CD4-positive, alpha-beta T cell treated with Interleukin-2 at 100 ng/mL for 4 hours (primary cell): Measurements from ENCODE around the gene FOSB.
"Not testable (repeated sequence)": the region's sequence is repeated elsewhere in the genome, so short reads cannot be mapped to it uniquely, and the experiment has no call there.

Experiments
- DNase-seq: peaks from one replicate; pipeline ENCODE4 v3.0.0-alpha.2; 2020; ENCODE audit warnings: low spot score

FOSB gene

DNA sequence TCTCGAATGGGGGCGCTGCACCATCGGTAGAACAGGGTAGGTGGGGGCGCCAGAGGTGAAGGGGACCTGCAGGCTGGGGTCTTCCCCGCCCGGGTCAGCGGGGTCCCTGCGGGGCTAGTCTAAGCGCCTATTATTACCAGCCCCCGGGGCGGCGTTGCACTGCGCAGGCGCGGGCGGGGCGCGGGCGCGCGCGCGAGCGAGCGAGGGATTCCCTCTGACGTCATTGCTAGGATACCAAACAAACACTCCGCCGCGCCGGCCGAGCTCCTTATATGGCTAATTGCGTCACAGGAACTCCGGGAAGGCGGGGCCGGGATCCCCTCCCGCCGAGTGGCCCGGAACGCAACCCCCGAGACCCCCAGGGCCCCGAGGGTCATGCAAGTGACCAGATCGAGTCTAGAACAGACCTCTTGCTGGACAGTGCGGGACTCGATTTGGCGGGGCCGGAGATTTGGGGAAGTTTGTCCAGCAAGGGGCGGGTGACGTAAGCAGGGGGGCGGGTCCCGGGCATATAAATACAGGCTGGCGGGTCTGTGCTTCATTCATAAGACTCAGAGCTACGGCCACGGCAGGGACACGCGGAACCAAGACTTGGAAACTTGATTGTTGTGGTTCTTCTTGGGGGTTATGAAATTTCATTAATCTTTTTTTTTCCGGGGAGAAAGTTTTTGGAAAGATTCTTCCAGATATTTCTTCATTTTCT is at the start of gene FOSB:
TSS of gene FOSB (plus strand) at position 541 of the 703 bp plus-strand sequence. CDS start 591 bp downstream, outside the sequence.
- DNase-seq = peak; percentile 96

GRCh38 chr19:45418802-45419201 is 49.0 kb upstream of the FOSB start:
- DNase-seq = no peak

DNA sequence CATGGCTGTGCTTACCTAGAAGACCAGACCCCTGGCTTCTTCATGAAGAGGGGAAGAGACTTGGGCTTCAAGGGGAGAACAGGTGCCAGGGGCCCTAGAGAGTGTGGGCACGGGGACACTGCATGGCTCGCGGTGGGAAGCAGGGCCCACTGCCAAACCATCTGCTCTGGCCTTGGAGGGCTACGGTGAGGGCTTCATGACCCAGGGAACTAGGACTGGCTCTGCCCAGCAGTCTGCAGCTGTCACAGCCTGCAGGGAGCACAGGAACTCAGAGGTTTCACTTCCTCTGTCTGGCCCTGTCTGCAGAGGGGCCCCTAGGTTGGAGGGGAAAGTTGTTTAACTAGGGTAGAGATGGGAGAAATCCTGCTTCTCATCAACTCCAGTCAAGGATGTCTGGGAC is 48.4 kb upstream of the FOSB start:
- no peak for DNase-seq

DNA sequence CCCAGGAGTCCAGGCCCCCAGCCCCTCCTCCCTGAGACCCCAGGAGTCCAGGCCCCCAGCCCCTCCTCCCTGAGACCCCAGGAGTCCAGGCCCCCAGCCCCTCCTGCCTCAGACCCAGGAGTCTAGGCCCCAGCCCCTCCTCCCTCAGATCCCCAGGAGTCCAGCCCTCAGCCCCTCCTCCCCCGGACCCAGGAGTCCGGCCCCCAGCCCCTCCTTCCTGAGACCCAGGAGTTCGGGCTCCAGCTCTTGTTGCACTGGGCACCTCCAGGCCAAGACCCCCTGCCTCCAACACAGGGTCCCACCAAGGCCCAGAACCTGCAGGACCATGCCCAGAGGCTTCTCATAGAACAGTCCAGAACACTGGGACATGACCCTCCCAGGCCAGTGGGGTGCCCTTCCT is 47.9 kb upstream of the FOSB start:
- DNase-seq = no peak

DNA sequence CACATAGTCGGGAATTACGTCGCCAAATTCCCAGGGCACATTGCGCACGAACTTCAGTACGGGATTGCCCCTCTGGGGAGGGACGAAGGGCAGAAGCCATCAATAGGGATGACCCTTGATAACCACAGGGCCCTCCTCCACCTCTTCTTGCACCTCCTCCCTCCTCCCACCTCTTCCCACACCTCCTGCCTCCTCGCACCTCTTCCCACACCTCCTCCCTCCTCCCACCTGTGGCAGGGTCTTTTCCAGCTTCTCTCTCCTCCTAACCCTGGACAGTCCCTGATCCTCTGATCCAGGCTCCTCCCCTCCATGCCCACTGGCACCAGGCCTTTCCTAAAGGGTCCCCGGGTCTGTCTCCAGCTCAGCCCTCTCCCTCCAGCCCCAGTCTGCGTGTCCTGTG is 47.4 kb upstream of the FOSB start:
- DNase-seq = no peak

DNA sequence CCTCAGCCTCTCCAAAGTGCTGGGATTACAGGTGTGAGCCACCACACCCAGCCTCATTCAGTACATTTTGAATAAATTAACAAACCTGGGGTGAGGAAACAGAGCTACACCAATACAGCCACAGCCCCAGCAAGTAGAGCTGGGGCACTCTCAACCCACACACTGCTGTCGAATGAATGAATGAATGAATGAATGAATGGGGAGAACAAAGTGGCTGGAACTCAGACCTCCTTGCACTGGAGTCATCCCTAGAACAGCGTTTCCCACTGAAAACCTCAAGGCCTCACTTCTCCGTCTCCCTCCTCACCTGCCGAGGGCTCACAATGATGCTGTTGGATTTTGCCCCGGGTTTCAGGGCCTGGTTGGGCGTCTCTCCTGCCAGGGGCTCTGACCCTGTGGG is 46.9 kb upstream of the FOSB start:
- DNase-seq = no peak

DNA sequence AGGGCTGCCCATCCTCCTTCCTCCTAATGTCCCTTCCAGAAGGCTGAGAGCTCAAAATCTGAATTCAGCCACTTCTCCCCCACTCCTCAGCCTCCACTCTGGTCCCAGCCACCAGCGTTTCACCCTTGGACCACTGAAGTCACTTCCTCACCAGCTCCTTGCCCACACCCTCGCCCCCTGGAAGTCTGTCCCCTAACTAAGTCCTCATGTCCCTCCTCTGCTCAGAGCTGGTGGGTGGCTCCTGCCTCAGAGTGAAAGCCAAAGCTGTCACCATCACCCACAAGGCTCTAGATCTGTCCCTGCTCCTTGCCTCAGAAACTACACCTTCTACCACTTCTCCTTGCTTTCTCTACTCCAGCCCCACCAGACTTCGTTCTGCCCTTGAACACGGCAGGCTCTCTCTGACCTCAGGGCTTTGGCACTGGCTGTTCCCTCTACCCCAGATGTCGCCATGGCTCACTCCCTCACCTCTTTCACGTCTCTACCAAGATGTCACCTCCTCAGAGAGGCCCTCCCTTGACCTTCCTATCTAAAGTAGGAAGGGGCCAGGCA is 45.8 kb upstream of the FOSB start:
- DNase-seq = no peak

GRCh38 chr19:45423033-45423588 is 44.7 kb upstream of the FOSB start:
- DNase-seq = peak; percentile 85

GRCh38 chr19:45423589-45424190 is 44.1 kb upstream of the FOSB start, which contains the start of gene ERCC1:
Gene ERCC1, minus strand, starts transcription at chr19:45423917. Its CDS starts 543 bp downstream, at chr19:45423374.
- DNase-seq = peak; percentile 63

DNA sequence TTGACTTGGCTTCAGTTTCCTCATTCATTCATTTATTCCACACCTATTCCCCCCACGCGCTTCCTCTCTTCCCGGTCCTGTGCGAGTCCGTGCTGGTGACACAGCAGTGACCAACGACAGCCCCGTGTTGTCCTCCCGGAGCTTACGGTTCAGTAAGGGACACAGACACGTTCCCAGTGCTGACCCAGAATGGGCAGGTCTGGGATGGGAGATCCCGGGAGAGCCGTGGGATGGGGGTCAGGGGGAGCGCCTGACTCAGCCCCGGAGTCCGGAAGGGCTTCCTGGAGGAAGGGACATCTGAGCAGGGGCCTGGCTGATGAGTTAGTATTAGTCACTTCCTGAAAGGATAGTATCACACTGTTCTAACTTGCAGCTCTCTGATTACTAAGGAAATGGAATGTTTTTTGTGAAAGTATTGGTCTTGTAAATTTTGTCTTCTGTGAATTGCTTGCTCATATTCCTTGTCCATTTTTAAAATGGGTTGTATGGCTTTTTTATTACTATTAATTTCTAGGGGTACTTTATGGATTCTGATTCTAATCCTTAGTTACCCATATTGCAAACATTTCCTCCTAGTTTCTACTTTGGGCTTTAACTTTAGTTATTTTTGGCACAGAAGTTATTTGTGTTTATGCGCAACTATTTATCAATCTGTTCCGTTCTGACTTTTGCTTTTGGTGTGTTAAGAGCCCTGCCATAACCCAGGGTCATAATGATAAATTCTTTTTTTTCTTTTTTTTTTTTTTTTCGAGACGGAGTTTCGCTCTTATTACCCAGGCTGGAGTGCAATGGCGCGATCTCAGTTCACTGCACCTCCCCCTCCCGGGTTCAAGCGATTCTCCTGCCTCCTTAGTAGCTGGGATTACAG is 43.4 kb upstream of the FOSB start:
- DNase-seq = peak; percentile 43

DNA sequence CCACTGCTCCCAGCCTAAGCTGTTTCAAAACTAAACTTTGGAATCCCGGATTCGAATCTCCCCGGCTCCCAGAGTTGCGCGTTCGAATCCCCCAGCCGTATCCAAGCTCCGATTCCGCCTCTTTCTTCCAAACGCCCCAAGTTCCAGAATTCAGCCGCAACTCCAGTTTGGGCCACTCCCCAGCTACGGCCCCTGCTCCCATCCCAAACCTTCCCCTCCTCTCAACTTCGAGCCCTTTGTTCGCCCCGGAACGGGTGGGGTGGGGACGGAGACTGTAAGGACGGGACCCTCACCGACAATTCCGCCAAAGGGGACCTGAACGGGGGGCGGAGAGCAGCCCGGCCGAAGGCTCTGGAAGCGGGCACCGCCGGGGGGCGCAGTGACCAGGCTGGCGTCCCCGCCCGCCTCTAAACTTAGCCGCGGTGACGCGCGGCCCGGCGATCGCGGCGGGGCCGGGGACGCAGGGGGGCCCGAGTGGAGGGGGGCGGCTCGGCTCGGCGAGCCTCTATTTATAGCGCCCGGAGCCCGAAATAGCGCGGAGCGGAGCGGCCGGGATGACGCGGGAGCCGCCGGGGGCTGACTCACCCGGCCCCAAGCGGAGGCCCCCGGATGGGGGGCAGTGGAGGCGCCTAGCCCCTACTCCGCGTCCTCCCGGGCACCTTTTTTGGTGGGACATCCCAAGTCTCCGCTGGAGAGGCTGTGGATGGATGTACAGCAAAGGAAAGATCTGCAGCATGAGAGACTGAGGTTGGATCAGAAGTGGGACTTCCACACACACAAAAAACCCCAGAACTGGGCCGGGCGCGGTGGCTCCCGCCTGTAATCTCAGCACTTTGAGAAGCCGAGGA is 39.2 kb upstream of the FOSB start:
- no peak for DNase-seq

DNA sequence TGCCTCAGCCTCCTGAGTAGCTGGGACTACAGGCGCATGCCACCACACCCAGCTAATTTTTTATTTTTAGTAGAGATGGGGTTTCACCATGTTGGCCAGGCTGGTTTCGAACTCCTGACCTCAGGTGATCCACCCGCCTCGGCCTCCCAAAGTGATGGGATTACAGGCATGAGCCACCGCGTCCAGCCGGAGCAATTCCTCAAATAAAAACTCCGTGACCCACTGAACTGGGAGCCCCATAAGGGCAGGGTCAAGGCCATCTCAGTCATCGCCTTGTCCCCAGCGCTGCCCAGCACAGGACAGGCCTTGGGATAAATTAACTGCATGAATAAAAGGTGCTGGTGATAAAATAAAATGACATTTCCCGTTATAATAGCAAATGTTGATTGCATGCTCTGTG is 37.9 kb upstream of the FOSB start:
- DNase-seq = not testable (repeated sequence)

- not testable (repeated sequence) for DNase-seq
These were observed 36.8 kb upstream of the FOSB start for GRCh38 chr19:45431008-45431407.

GRCh38 chr19:45432543-45432942 is 35.3 kb upstream of the FOSB start:
- DNase-seq = not testable (repeated sequence)

- no peak for DNase-seq
These were observed 30.5 kb upstream of the FOSB start for GRCh38 chr19:45437328-45437727.

GRCh38 chr19:45439190-45439568 is 28.6 kb upstream of the FOSB start:
- no peak for DNase-seq

GRCh38 chr19:45439569-45440258 is 28.1 kb upstream of the FOSB start:
- peak; percentile 89 for DNase-seq

DNA sequence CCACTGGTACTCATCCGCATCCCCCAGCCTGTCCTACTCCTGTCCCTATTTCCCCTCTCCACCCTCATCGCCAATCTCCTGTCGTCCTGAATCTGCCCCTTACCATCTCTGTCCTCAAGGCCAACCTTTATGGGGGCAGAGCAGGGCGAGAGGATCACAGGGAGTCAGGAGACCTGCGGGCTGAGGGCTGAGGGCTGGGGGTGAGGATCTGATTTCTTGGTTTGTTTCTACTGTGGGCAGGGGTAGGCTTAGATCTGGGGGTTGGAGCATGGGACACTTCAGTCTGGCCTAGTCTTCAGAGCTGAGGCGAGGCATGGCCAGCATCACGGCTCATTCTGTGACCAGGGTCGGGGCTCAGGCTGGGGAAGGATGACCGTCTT is 27.5 kb upstream of the FOSB start:
- no peak for DNase-seq

DNA sequence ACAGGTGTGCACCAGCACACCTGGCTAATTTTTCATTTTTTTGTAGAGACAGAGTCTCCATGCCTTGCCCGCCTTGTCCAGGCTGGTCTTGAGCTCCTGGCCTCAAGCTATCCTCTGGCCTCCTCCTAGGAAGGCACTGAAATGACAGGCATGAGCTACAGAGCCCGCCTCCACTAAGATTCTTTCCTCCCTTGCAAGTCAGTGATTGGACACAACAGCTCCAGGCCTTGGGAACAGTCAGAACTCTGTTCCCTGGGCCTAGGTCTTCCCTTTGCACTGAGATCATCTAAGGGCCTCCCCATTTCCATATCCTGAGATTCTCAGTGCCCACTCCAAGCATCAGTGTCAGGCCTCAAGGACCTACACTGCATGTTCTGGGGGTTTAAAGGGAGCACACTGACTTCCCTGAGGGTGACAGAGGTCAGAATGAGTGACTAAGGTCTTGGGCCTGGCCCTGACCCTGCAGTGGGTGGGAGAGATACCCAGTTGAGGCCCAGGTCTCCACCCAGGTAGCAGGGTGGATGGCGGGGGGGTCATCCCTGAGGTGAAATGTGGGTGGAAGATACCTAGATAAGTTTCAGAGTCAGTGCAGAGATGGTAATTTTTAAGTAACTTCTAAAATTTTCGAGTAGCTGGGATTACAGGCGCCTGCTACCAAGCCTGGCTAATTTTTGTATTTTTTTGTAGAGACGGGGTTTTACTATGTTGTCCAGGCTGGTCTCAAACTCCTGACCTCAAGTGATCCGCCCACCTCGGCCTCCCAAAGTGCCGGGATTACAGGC is 26.7 kb upstream of the FOSB start:
- DNase-seq = no peak

GRCh38 chr19:45442408-45442777 is 25.4 kb upstream of the FOSB start:
- no peak for DNase-seq
